Endodermal cell (in vitro differentiated cells): ENCODE measurements around the gene NSMCE1. TPM values are rescaled to one million over a fixed set of nuclear protein-coding genes. Genes with fewer than 3 reads are reported as not detected.

Source experiments
- DNase-seq: peaks from one replicate; pipeline ENCODE4 v3.0.0-alpha.2; 2017
- H3K27ac ChIP-seq: 2 replicates; pipeline ENCODE4 v1.5.1; 2013; ENCODE audit warnings: mild to moderate bottlenecking, low read depth, low read length, moderate library complexity
- H3K27me3 ChIP-seq: 2 replicates; pipeline ENCODE4 v1.6.1; 2013; ENCODE audit warnings: mild to moderate bottlenecking, low read length, moderate library complexity; ENCODE audit not compliant: insufficient read depth, control insufficient read depth, poor library complexity, severe bottlenecking
- H3K36me3 ChIP-seq: 2 replicates; pipeline ENCODE4 v1.7.0; 2013; ENCODE audit warnings: mild to moderate bottlenecking, low read length, moderate library complexity; ENCODE audit not compliant: control insufficient read depth, insufficient read depth
- H3K4me1 ChIP-seq: one replicate; pipeline ENCODE4 v1.7.0; 2013; ENCODE audit warnings: low read length; ENCODE audit not compliant: control insufficient read depth, insufficient read depth
- H3K4me3 ChIP-seq: 2 replicates; pipeline ENCODE4 v1.5.1; 2013; ENCODE audit warnings: mild to moderate bottlenecking, low read length, moderate library complexity
- H3K9ac ChIP-seq: 2 replicates; pipeline ENCODE4 v1.6.1; 2013; ENCODE audit warnings: mild to moderate bottlenecking, low read length, moderate library complexity; ENCODE audit not compliant: poor library complexity, severe bottlenecking; ENCODE audit errors: extremely low read depth
- H3K9me3 ChIP-seq: 2 replicates; pipeline ENCODE4 v1.6.1; 2013; ENCODE audit warnings: mild to moderate bottlenecking, low read length, moderate library complexity; ENCODE audit not compliant: control insufficient read depth
- H3K27ac Mint-ChIP-seq: 2 replicates; pipeline ENCODE4 v1.8.0; 2020; ENCODE audit warnings: mixed read lengths
- H3K27me3 Mint-ChIP-seq: 2 replicates; pipeline ENCODE4 v1.8.0; 2021; ENCODE audit warnings: mild to moderate bottlenecking, mixed read lengths; ENCODE audit not compliant: insufficient read depth
- H3K36me3 Mint-ChIP-seq: 2 replicates; pipeline ENCODE4 v1.8.0; 2020; ENCODE audit warnings: low read depth, mixed read lengths
- H3K4me1 Mint-ChIP-seq: 2 replicates; pipeline ENCODE4 v1.8.0; 2020; ENCODE audit warnings: mixed read lengths
- H3K4me3 Mint-ChIP-seq: 2 replicates; pipeline ENCODE4 v1.8.0; 2020; ENCODE audit warnings: mild to moderate bottlenecking, moderate library complexity, mixed read lengths
- H3K9me3 Mint-ChIP-seq: 2 replicates; pipeline ENCODE4 v1.8.0; 2020; ENCODE audit warnings: mild to moderate bottlenecking, mixed read lengths
- WGBS, 2 experiments: methylation state at CpG; one replicate each; pipeline versions ENCODE4 v1.1.5 to v1.1.7; 2013; ENCODE audit warnings: missing lambda C conversion rate in 2 of 2, mixed read lengths in 1 of 2; ENCODE audit not compliant: insufficient coverage in 1 of 2, insufficient read length in 1 of 2; 5-methylcytosine and 5-hydroxymethylcytosine counted together
- total RNA-seq, 2 donors: library from RNA; stranded (reverse); fragmentation: NEBNext Ultra II Directional in 1 of 2; extraction: Animal tissue kit (Norgen Biotek cat#: 25700) in 1 of 2; gene quantifications; 2 replicates in 1 of 2; 3 replicates in 1 of 2; pipeline ENCODE4 v1.2.1, GENCODE V29; 2021
- TF ChIP-seq, protein P1 (sequence below): fragments of 200-600 bp; sonication (generic); conservative IDR thresholded peaks from 2 replicates; pipeline ENCODE4 v1.5.0; 2021; ENCODE audit warnings: antibody characterized with exemption, mild to moderate bottlenecking

Gene NSMCE1
- total RNA-seq, 2 donors from 2014 or later, result 22.3 to 22.4 TPM

DNA sequence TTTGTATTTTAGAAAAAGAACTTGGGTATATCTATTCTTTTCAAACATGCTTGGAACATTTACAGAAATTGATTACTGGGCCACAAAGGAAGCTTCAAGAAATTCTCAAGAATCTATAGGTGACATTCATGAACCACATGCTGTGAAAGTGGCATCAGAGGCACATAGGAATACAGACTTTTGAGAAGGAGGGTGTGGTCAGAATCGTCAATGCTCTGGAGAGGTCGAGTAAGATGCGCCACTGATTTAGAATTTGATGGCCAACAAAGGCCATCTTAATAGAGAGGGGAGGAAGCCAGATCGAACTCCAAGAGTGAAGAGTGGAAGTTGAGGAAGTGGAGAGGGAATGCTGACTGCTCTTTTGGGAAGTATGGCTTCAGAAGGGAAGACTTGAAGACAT, 3.5 kb upstream of the NSMCE1 start:
- peaks cover 1% of the 10 kb centered on the region for H3K36me3 Mint-ChIP-seq
- no peak overlapping the region for H3K27ac ChIP-seq
- 85 to 87% methylated on average over 3 to 4 of the region's 4 CpGs for WGBS, 2 experiments

DNA sequence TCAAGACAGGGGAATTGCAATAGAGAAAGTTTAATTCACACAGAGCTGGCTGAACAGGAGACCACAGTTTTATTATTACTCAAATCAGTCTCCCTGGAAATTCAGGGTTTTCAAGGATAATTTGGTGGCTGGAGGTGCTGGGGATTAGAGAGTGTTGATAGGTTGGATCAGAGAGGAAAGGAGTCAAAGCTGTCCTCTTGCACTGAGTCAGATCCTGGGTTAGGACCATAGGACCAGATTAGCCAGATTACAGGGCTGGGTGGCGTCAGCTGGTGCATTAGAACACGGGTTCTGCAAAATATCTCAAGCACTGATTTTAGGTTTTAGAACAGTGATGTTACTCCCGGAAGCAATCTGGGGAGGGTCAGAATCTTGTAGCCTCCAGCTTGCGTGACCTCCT, 1.8 kb upstream of the NSMCE1 start:
- no peak for DNase-seq
- no peak overlapping the region for H3K4me3 Mint-ChIP-seq

More for the DNA sequence above, 3.5 kb upstream of the NSMCE1 start:
- Histone ChIP-seq H3K4me3 (no peak overlapping the region), H3K27me3 (peaks cover 8% of the 10 kb centered on the region), H3K4me1 (no peaks in the 10 kb centered on the region), H3K9ac (no peak overlapping the region), H3K9me3 (no peaks in the 10 kb centered on the region), H3K36me3 (no peaks in the 10 kb centered on the region)
- Mint-ChIP-seq H3K27me3 (peaks cover 2% of the 10 kb centered on the region), H3K9me3 (no peaks in the 10 kb centered on the region), H3K4me3 (no peak overlapping the region), H3K4me1 (peaks cover 8% of the 10 kb centered on the region), H3K27ac (no peak overlapping the region)
- peak; percentile 24 for DNase-seq
- TF ChIP-seq, protein P1, sequence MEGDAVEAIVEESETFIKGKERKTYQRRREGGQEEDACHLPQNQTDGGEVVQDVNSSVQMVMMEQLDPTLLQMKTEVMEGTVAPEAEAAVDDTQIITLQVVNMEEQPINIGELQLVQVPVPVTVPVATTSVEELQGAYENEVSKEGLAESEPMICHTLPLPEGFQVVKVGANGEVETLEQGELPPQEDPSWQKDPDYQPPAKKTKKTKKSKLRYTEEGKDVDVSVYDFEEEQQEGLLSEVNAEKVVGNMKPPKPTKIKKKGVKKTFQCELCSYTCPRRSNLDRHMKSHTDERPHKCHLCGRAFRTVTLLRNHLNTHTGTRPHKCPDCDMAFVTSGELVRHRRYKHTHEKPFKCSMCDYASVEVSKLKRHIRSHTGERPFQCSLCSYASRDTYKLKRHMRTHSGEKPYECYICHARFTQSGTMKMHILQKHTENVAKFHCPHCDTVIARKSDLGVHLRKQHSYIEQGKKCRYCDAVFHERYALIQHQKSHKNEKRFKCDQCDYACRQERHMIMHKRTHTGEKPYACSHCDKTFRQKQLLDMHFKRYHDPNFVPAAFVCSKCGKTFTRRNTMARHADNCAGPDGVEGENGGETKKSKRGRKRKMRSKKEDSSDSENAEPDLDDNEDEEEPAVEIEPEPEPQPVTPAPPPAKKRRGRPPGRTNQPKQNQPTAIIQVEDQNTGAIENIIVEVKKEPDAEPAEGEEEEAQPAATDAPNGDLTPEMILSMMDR, result no peak

DNA sequence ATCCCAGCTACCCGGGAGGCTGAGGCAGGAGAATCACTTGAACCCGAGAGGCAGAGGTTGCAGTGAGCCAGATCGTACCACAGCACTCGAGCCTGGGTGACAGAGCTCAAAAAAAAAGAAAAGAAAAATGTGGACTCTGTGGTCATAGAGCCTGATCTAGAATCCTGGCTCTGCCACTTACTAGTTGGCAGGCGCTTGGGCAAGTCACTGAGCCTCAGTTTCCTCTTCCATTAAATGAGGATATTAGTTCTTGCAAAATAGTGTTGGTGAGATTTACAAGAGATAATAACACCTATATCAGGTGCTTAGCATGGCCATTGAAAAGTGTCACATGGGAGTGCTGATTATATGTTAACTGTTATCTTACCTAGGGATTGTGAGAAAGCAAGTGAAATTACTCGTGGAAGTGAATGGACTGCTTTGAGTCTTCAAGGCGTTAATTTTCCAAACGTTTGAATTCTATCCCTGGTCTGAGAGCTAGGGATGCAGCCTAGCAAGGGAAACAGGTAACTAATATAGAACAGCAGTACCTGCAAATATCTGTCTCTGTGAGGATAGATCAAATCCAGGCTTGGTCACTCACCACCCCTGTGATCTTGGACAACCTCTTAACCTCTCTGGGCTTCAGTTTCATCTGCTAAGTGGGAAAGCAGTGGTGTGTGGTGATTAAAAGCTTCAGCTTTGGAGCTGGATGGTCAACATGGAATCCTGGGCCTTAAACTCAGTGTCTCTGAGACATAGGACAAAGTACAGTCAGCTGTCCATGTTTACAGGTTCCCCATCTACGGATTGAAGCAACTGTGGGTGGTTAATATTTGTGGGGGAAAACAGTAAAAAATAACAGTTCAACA, 953 bp upstream of the NSMCE1 start:
- 84 to 93% methylated on average over 8 to 9 of the region's 9 CpGs for WGBS, 2 experiments
- Histone ChIP-seq H3K9ac (no peak overlapping the region), H3K27me3 (peaks cover 8% of the 10 kb centered on the region), H3K9me3 (no peaks in the 10 kb centered on the region), H3K4me1 (no peaks in the 10 kb centered on the region), H3K4me3 (no peak overlapping the region), H3K27ac (no peak overlapping the region), H3K36me3 (no peaks in the 10 kb centered on the region)
- H3K27ac Mint-ChIP-seq, result no peak overlapping the region
- H3K4me3 Mint-ChIP-seq, result peak overlapping the region; percentile 65
- H3K9me3 Mint-ChIP-seq, result no peaks in the 10 kb centered on the region
- TF ChIP-seq, protein P1, result no peak
- peaks cover 8% of the 10 kb centered on the region for H3K4me1 Mint-ChIP-seq
- peaks cover 5% of the 10 kb centered on the region for H3K27me3 Mint-ChIP-seq
- DNase-seq, result peak; percentile 35
- H3K36me3 Mint-ChIP-seq, result peaks cover 1% of the 10 kb centered on the region

More for the DNA sequence above, 1.8 kb upstream of the NSMCE1 start:
- Mint-ChIP-seq H3K36me3 (peaks cover 1% of the 10 kb centered on the region), H3K9me3 (no peaks in the 10 kb centered on the region), H3K27me3 (peaks cover 2% of the 10 kb centered on the region), H3K27ac (no peak overlapping the region), H3K4me1 (peaks cover 8% of the 10 kb centered on the region)
- Histone ChIP-seq H3K9ac (no peak overlapping the region), H3K27me3 (peaks cover 8% of the 10 kb centered on the region), H3K4me1 (no peaks in the 10 kb centered on the region), H3K9me3 (no peaks in the 10 kb centered on the region), H3K4me3 (no peak overlapping the region), H3K36me3 (no peaks in the 10 kb centered on the region), H3K27ac (no peak overlapping the region)
- TF ChIP-seq, protein P1, result no peak
- WGBS, 2 experiments, result 95 to 100% methylated on average over 3 to 4 of the region's 4 CpGs
